ENCODE data around the gene ADA. TPM values are rescaled to one million over a fixed set of nuclear protein-coding genes. Genes with fewer than 3 reads are reported as not detected.

The ADA gene
- total RNA-seq, 4 donors from 2014 or later: 11.1 to 14.9 (median 12.4) TPM

- H3K9me3 ChIP-seq: peaks cover 0 to 12% (median 0%) of the 10 kb centered on the region in 4 donors
- peaks cover 0 to 5% (median 0%) of the 10 kb centered on the region in 4 donors for H3K4me1 ChIP-seq
- DNase-seq (ENCODE audit: low spot score in 2 of 2): no peak
- no peak overlapping the region for H3K4me3 ChIP-seq
- H3K27ac ChIP-seq: no peak overlapping the region
- H3K36me3 ChIP-seq: peaks cover 0 to 59% (median 0%) of the 10 kb centered on the region in 3 donors
- TF ChIP-seq CTCF (IDR thresholded peaks at IDR 0.05) (no peak), EP300 (IDR thresholded peaks at IDR 0.05) (no peak), POLR2A (IDR thresholded peaks at IDR 0.05) (no peak)
- 95 to 96% methylated on average over 18 to 19 of the region's 19 CpGs for WGBS, 2 donors
- no peaks in the 10 kb centered on the region for H3K27me3 ChIP-seq
Observed at GRCh38 chr20:44622501-44623270, 28.8 kb downstream of the ADA start.

- Histone ChIP-seq H3K4me3 (no peak overlapping the region), H3K9me3 (peaks cover 0 to 12% (median 0%) of the 10 kb centered on the region in 4 donors), H3K36me3 (peaks cover 0 to 66% (median 0%) of the 10 kb centered on the region in 3 donors), H3K4me1 (peaks cover 0 to 5% (median under 1%) of the 10 kb centered on the region in 4 donors), H3K27me3 (no peaks in the 10 kb centered on the region), H3K27ac (no peak overlapping the region)
- TF ChIP-seq CTCF (IDR thresholded peaks at IDR 0.05) (no peak), POLR2A (IDR thresholded peaks at IDR 0.05) (no peak), EP300 (IDR thresholded peaks at IDR 0.05) (no peak)
- no peak for DNase-seq (ENCODE audit: low spot score in 2 of 2)
- 96 to 98% methylated on average over 7 to 8 of the region's 8 CpGs for WGBS, 2 donors
Observed at GRCh38 chr20:44621939-44622338, 29.6 kb downstream of the ADA start.

- H3K4me3 ChIP-seq: no peak overlapping the region
- peaks cover 0 to 8% (median 4%) of the 10 kb centered on the region in 4 donors for H3K4me1 ChIP-seq
- no peak overlapping the region for H3K27ac ChIP-seq
- no peak for DNase-seq (ENCODE audit: low spot score in 2 of 2)
- 83 to 91% methylated on average over 5 of the region's 5 CpGs for WGBS, 2 donors
- TF ChIP-seq EP300 (IDR thresholded peaks at IDR 0.05) (no peak), CTCF (IDR thresholded peaks at IDR 0.05) (no peak), POLR2A (IDR thresholded peaks at IDR 0.05) (no peak)
- peaks cover 0 to 71% (median 0%) of the 10 kb centered on the region in 3 donors for H3K36me3 ChIP-seq
- peaks cover 0 to 12% (median 0%) of the 10 kb centered on the region in 4 donors for H3K9me3 ChIP-seq
- no peaks in the 10 kb centered on the region for H3K27me3 ChIP-seq
Observed at GRCh38 chr20:44621325-44621724, 30.2 kb downstream of the ADA start.

- Histone ChIP-seq H3K9me3 (peaks cover 0 to 12% (median 0%) of the 10 kb centered on the region in 4 donors), H3K4me1 (peaks cover 0 to 20% (median 13%) of the 10 kb centered on the region in 4 donors), H3K27ac (no peak overlapping the region), H3K27me3 (no peaks in the 10 kb centered on the region), H3K4me3 (no peak overlapping the region), H3K36me3 (peaks cover 0 to 84% (median 0%) of the 10 kb centered on the region in 3 donors)
- 97 to 98% methylated on average over 5 of the region's 5 CpGs for WGBS, 2 donors
- DNase-seq (ENCODE audit: low spot score in 2 of 2): no peak
- TF ChIP-seq CTCF (IDR thresholded peaks at IDR 0.05): no peak
Observed at GRCh38 chr20:44620030-44620429, 31.5 kb downstream of the ADA start.

GRCh38 chr20:44619294-44619693, 32.2 kb downstream of the ADA start:
- TF ChIP-seq CTCF (IDR thresholded peaks at IDR 0.05): no peak
- no peak for TF ChIP-seq EP300 (IDR thresholded peaks at IDR 0.05)
- H3K27ac ChIP-seq: no peak overlapping the region
- 94 to 97% methylated on average over 7 of the region's 7 CpGs for WGBS, 2 donors
- peaks cover 0 to 22% (median 14%) of the 10 kb centered on the region in 4 donors for H3K4me1 ChIP-seq
- H3K36me3 ChIP-seq: peaks cover 0 to 92% (median 0%) of the 10 kb centered on the region in 3 donors
- peaks cover 0 to 12% (median 0%) of the 10 kb centered on the region in 4 donors for H3K9me3 ChIP-seq
- no peak overlapping the region for H3K4me3 ChIP-seq
- no peak for DNase-seq (ENCODE audit: low spot score in 2 of 2)
- H3K27me3 ChIP-seq: no peaks in the 10 kb centered on the region

All from tibial nerve (tissue), 4 donors.